ENCODE data around the gene MTA3.

GRCh38 chr2:42781181-42781580 lies 212.7 kb downstream of the MTA3 start:
- TF ChIP-seq, protein P1, sequence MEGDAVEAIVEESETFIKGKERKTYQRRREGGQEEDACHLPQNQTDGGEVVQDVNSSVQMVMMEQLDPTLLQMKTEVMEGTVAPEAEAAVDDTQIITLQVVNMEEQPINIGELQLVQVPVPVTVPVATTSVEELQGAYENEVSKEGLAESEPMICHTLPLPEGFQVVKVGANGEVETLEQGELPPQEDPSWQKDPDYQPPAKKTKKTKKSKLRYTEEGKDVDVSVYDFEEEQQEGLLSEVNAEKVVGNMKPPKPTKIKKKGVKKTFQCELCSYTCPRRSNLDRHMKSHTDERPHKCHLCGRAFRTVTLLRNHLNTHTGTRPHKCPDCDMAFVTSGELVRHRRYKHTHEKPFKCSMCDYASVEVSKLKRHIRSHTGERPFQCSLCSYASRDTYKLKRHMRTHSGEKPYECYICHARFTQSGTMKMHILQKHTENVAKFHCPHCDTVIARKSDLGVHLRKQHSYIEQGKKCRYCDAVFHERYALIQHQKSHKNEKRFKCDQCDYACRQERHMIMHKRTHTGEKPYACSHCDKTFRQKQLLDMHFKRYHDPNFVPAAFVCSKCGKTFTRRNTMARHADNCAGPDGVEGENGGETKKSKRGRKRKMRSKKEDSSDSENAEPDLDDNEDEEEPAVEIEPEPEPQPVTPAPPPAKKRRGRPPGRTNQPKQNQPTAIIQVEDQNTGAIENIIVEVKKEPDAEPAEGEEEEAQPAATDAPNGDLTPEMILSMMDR (IDR thresholded peaks at IDR 0.05; ENCODE audit: low read length), result no peak
- no peak for TF ChIP-seq EZH2 (IDR thresholded peaks at IDR 0.05; ENCODE audit: borderline replicate concordance, low read length)

Measured in OCI-LY1 (cell line).